Measurements from ENCODE around the gene ATG5.

Gene ATG5

DNA sequence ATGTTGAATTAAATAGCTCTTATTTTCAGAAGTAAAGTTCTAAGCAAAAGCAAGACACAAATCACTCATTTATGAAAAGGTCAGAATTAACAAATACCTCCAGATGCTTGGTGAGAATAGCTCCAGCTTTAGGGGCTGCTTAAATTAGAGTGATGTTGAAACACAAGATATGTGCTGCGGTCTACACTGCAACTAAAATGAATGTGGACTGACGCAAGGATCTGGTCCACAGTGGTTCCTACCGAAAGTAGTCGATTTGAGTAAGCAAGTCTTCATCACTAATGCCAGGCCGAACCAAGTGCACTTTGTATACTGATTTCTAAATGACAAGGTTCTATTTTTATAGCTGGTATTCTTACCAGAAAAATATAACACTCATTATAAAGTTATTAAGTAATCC is 143.1 kb downstream of the ATG5 start:
- no peak for DNase-seq

DNA sequence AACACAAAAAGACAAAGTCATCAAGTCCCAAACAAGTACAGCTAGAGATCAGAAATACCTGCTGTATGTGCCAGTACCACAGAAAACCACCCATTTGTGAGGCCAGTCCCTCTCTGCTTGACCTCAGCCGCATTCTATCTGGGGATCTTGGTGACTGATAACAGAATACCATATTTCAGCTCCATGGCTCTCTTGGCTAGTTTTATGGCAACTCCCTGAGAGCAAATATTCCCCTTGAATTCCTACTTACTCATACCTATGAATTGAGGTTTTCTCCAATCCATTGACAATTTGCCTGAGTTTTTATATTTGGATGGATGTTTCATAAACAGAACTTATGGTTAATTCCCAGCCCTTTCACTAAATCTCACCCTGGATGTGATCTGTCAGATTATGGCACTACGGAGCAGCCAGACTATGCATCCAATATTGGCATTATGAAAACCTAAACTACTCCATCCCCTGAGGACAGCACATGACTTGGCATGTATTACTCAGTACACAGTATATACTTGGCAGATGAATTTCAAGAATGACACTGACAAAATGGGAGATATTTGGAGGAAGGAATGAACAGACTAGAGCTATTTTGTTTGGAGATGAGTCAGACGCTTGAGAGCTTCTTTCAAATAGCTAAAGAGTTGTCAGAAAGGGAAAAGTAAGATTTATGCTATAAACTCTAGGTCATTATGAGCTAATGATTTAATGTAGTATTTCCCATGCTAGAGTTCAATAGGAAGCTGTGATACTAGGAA is 143.7 kb downstream of the ATG5 start:
- no peak for DNase-seq

DNA sequence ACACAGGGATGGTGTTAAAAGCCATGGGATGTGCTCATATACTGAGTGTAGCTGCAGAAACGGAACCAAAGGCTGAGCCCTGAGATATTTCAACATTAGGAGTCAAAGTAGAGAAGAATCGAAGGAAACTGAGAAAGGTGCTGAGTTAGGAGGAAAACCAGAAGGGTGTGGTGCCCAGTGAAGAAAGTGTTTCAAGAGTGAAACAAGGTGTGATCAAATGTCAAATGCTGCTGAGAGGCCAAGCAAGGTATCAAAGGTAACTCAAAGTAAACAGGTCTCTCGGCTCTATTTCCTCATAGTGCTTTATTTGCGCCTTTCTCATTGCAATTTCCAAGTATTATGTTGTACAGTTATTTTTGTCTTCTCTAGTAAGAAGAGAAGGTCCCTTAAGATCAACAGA is 145.4 kb downstream of the ATG5 start:
- no peak for DNase-seq

DNA sequence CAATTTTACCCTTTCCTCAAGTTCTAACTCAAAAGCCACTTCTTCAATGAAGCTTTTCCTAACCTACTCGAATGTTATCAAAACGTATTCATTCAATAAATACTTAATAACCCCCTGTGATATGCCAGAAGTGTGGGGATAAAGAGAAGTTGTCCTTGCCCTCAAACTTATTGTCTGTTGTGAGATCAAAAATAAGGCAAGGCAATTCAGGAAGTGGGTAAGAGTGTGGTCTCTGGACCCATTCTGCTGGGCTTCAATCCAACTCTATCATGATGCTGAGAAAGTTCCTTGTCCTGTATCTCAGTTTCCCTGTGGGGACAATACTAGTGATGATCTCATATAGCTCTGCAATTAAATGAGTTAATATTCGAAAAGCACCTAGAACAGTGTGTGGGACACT is 146.7 kb downstream of the ATG5 start:
- no peak for DNase-seq

DNA sequence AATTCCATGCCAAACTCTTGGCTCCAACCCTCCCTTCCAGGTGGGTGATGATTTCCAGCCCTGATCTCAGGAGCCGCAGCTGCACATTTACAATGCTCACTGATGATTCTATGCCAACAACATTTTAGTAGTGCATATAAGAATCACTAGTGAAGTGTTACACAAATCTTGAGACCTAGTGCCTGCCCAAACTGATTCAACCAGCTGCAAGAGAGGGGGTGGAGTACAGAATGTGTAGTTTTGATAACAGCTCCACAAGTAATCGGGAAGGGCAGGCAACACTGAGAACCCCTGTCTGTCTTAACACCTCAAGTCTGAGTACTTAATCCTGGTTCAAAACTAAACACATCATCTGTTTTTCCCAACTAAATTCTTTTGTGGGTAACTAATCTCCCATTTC is 147.8 kb downstream of the ATG5 start:
- no peak for DNase-seq

DNA sequence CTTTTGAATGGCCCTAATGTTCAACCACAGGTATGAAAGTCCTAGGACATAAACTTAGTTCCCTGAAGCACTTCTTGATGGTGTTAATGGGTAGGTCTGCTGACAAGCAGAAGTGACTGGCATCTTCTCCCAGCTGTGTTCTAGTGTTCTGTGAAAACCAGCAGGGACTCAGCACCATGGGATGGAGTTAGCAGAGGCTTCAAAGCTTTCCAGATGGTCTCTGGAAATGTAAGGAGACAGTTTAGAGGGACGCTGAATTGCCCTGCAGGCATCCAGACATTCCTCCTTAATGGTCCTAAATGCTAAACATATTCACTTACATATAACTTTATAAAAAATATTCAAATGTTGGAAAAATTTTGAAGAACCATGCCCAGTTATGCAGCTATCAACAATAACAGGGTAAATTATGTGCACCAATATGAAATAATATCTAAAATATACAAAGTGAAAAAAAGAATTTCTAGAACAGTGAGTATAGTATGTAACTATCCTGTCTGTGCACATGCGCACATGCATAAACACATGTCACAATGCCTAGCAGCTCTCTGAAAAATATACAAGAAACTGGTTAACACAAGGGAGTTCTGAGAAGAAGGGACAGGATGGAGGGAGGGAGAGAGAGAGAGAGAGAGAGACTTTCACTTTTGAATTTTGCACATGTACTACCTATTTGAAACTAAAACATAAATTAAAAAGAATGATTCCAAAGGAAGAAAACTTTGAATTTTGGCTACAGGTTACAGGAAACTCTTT is 152.3 kb downstream of the ATG5 start:
- no peak for DNase-seq

DNA sequence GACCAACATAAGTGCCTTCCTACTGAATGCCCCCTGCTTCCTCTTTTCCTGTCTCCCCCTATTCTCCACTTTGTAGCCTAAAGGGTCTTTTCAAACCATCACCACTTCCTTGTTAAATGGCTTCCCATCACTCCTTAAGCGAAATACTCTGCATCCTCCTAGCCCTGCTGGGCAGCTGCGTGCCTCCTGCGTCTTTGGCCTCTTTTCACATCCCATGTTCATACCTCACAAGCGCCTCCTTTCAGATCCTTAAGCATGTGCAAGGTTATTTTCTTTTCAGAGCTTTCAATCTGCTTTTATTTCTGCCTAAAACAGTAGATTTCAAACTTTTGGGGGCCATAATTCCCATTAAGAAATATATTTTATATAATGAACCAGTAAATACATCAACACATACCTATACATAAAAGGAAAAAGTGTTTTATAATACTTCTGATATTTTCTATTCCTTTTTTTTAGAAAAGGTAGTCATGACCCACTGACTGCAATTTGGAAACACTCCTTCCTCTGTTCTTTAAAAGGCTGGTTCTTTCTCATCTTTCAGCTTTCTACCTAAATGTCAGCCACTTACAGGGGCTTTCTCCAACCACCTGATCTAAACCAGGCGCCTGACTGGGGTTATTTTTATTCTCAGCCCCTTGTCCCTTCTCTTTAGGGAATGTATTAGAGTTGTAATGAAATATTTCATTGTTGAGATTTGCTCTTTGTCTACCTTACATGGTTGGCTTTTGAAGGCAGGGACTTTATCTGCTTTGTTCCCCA is 155.3 kb downstream of the ATG5 start:
- no peak for DNase-seq

DNA sequence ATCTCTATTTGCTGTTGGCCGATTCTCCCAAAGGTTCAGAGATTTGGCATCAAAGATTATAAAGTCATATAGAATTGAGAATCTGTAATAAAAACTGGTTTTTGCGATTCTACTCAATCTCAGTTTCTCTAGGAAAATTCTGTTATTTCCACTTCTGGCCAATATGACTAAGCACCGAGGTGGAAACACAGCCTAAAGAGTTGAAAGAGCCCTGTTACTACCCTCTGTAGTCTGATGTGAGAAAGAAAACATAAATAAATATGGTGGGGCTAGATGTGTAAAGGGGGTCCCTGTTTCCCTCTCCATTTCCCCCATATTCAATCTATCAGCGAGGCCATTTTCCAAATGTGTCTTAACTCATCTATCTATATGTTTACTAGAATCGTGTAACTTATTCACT is 156.0 kb downstream of the ATG5 start:
- no peak for DNase-seq

DNA sequence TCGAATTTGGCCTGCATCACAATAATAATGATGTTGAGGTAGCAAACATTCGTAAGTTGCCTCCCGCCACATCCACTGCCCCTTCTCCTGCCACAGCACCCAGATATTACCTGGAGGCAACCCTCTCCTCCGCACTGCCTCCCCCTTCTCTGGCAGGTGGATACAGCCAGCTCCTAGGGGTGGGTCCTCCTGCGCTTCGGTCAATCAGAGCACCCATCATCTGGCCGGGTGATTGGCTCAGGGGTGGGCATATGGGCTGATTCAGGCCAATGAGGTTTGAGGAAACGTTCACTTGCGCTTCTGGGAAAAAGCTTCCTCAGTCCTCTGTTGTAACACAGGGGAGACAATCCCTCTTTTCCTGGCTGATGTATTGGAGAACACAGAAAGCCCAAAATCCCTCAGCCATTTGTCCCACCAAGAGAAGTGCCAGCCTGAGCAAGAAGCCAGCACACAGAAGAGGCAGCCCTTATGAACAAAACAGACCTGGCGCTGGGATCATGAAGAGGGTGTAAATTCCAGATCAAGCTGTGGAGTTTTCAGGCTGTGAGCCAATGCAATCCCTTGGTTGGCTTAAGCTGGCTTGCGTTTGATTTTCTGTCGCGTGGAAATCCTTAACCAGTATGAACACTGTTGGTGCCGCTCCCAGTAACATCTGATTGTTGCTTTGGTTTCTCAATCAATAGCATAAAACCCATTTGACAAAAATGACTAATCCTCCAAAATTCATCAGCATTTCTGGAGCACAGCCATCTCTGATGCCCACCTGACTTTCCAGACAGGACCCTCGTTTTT is 157.3 kb downstream of the ATG5 start:
- no peak for DNase-seq

DNA sequence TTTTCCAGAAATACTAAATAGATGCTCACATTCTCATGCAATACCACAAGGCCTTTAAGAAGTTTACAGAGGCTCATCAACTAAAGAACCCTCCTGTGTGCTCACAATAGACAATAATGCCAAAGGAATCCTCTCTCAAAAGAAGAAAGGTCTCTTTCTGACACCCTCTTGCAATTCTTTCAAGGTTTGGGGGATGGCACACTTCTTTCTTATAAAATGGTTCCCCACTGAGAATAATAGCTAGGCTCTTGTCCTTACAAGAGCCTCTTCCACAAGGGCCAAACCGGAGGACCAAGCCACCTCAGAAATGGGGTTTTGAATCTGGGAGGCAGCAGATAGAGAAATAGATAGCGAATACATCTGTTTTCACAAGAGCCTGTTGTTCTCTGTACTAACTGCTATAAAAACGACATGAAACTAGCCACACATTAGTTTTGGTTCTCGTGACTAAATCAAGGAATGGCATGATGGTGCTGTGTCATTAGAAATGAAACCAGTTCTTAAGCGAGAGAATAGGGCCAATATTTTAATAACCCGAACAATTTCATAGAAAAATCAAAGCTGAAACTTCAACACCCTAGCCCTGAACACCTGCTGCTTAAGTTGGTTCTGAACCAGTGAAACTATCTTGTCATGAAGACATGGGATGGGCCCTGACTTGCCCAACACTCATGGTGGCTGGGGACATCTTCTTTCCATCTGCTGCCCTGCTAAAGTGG is 158.3 kb downstream of the ATG5 start:
- DNase-seq, result no peak

DNA sequence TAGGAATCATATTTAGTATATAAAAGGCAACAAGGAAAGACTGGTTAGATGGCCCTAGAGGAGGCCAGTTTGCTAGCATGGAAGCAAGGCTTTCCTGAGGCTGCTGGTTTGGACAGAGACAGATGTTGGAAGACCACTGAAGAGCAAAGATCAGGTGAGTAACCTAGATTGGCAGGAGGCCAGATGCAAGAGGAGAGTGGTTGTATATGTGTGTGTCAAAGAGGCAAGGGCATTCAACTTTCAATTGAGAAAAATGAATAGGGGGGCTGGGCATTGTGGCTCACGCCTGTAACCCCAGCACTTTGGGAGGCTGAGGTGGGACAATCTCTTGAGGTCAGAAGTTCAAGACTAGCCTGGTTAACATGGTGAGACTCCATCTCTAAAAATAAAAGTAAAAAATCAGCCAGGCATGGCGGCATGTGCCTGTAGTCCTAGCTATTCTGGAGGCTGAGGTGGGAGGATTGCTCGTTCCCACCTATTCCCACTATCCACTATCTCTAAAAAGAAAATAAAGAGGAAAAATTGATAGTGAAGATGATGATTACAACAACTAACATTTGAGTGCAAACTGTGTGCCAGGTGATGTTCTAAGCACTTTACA is 159.6 kb downstream of the ATG5 start:
- no peak for DNase-seq

DNA sequence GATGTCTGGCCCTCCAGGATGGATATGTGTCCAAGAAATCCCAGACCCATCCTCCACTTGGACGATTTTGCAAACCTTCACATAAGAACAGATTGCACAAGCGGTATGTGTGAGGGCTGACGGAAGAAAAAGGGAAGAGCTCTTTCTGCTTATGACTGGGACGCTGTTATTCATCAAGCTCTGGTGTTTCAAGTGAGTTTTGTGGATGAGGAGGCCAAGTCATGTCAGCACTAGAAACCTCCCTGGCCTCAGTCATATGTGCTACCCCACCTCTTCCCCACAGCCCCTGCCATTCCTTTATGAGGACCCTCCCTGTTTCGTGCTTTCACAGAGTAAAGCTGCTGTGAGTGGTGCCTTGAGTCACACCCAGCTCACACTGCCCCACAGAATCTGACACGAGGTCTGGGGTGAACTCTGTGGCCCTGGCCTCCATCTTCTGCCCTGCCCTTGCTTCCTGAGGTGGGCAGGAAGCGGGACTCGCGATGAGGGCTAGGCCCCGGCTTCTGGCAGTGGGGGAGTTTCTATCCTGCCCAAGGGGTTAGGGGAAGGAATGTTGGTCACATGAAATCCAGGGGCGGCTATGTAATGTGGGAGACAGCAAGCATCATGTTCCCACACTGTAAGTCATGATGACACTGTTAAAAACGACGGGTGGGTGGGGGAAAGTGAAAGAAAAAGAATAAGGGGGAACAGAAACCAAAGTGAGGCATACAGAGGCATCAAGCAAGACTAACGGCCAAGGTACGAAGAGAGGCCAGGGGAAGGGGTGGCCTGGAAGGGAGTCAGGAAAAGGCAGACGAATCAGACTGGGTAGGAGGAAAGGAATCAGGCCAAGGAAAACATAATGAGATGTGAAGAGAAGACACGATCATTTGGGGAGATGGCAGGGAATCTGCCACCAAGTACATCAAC is 161.3 kb downstream of the ATG5 start:
- DNase-seq, result peak in 6 of 51 donors; percentile 3 to 71 (median 14)

DNA sequence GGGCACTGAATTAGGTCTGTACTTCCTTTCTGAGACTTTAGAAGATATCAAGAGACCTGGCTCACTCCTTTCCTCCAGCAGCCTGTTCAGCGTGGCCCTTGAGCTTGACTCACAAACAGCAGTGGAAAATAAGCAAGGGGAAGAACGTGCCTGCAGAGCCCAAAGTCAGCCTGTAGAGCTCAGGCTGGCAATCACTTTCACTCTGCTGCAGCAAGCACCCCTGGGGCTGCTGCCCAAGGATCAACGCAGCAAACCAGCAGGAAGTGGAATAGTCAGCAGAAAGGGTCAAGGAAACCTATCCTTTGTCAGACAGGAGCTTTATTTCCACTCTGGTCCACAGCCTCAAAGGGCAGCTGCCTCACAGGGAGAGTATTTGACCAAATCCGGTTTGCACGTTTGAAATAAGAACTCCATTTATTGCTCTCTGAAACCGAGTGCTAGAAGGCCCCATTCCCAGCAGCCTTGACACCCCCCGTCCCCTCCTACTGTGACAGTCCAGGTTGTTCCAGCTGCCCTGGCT is 162.1 kb downstream of the ATG5 start:
- DNase-seq, result peak in 7 of 51 donors; percentile 5 to 24 (median 16)

DNA sequence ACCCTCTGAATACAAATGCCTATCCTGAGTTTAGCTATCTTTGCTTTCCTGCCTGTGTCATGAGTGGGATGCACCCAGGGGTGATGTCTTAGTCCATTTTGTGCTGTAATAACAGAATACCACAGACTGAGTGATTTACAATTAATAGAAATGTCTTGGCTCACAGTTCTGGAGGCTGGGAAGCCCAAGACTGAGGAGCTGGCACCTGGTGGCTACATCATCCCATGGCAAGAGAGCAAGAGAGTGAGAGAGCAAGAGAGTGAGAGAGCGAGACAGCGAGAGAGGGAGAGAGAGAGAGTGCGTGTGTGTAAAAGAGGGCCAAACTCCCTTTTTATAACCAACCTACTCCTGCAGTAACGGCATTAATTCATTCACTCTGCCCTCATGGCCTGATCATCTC is 162.6 kb downstream of the ATG5 start:
- DNase-seq, result no peak

DNA sequence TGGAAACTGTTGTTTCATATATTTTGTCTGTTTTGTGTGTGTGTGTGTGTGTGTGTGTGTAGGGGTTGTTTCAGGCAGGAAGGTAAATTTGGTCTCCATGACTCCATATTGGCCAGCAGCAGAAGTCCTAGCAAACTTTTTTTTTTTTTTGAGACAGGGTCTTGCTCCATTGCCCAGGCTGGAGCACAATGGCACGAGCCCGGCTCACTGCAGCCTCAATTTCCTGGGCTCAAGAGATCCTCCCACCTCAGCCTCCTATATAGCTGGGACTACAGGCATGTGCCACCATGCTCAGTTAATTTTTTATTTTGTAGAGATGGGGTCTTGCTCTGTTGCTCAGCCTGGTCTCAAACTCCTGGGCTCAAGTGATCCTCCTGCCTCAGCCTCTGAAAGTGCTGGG is 163.7 kb downstream of the ATG5 start:
- no peak for DNase-seq

DNA sequence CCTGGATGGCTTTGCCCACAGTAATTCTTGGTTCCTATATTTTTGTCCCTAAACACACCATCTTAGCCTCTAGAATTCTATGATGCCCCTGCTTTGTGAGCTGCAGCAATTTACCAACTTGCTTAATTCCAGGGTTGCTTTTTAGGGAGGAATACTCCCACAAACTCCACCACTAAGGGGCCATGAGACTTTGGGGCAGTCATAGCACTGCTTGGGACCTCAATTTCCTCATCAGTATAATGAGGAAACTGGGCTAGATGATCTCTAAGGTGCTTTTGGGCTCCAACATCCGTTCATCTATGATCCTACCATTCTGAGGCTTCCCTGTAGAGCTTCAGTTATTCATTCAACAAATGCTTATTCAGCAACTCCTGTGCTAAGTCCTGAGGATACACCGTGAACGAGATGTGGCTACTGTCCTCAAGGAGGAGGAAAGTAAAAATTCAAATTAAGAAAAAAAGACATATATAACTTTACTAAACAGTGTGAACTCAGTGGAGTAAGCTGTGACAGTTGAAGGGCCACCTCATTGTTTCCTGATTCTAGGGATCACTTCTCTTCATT is 164.2 kb downstream of the ATG5 start:
- DNase-seq, result no peak

DNA sequence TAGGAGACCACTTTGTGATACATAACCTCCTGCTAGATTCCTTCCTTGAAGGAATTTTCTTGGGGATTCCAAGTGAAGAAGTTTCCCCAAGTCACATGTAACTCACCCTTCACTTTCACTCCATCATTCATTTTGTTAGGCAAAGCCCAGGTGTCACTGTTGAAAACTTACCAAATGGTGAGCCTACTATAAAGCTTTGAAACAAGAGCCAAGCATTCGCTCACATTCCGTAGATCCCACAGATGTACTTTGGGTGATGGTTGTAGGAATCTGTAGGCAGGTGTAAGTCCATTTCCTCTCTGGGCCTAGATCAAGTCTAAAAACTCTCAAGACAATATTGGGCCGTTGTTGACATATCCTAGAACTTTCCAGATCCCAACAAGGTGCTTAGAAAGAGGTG is 165.4 kb downstream of the ATG5 start:
- DNase-seq, result no peak

DNA sequence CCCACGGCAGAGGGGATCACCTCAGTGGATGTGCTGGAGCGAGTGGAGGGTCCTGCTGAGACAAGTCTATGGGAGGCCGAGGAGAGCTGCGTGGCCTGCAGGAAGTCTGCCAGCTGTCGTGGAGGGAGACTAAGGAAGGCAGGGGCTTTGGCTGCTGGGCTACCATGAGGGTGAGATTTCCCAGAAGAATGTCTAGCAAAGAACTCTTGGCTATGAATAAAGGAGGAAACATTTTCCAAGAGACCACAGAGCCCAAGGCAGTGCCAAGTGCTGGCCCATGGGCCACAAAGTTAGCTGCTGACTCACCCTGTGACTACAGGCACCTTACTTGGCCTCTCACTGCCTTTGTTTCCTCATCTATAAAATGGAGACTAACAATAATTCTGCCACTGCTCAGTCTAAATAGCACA is 166.0 kb downstream of the ATG5 start:
- no peak for DNase-seq

DNA sequence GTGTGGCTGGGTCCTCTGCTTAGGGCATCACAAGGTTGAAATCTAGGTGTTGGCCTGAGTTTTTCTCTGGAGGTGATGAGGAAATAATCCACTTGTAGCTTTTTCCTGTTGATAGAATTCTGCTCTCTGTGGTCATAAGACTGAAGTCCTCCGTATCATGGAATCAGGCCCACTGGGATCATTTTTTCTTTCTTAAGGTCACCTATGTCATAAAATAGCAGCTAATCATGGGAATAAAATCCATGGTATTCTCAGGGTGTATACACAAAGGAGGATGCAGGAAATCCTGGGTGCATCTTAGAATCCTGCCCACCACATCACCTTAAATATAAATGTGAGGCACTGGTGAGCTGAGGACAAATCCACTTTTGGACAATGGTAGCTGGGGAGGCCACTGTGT is 166.7 kb downstream of the ATG5 start:
- DNase-seq, result no peak
